CD4-positive, alpha-beta T cell (primary cell): ENCODE data around the gene EIPR1. TPM values are rescaled to one million over a fixed set of nuclear protein-coding genes. Genes with fewer than 3 reads are reported as not detected.

Experiments
- ATAC-seq: fragments of 200-7000 bp; cut with Tn5 transposase; one replicate; pipeline ENCODE4 v1.10.0; 2022; ENCODE audit warnings: mild to moderate bottlenecking; ENCODE audit not compliant: poor library complexity
- CTCF ChIA-PET: fragments of 350-600 bp; sonication (Branson Sonifier 250); formaldehyde crosslinking; loops from one replicate; lab custom pipeline; 2021; ENCODE audit warnings: antibody characterized with exemption, inconsistent platforms; lab: Charles Lee
- POLR2A ChIA-PET: fragments of 350-600 bp; sonication (Branson Sonifier 250); formaldehyde crosslinking; loops from one replicate; lab custom pipeline; 2021; ENCODE audit warnings: antibody characterized with exemption, inconsistent platforms; lab: Charles Lee
- DNase-seq, 14 experiments: peaks; one replicate each; pipeline ENCODE4 v3.0.0-alpha.2; 2013 to 2020; ENCODE audit warnings: mixed read lengths in 2 of 14
- H3K27ac ChIP-seq, 2 donors: one replicate each; pipeline versions ENCODE4 v1.5.1 to v1.7.0; 2013; ENCODE audit warnings: low read length in 2 of 2, low read depth in 1 of 2, mild to moderate bottlenecking in 1 of 2
- H3K27me3 ChIP-seq, 2 experiments: 1 replicate in 1 of 2; 2 replicates in 1 of 2; pipeline versions ENCODE4 v1.6.1 to v1.7.0; 2013; ENCODE audit warnings: low read length in 2 of 2, control low read depth in 1 of 2, mild to moderate bottlenecking in 1 of 2, moderate library complexity in 1 of 2; ENCODE audit not compliant: insufficient read depth in 2 of 2, control insufficient read depth in 1 of 2
- H3K36me3 ChIP-seq: one replicate; pipeline ENCODE4 v1.6.1; 2013; ENCODE audit warnings: low read length, control low read depth; ENCODE audit not compliant: insufficient read depth
- H3K4me1 ChIP-seq: one replicate; pipeline ENCODE4 v1.6.1; 2013; ENCODE audit warnings: low read length, control low read depth; ENCODE audit not compliant: insufficient read depth
- H3K4me3 ChIP-seq: one replicate; pipeline ENCODE4 v1.5.1; 2013; ENCODE audit warnings: mild to moderate bottlenecking, low read length, moderate library complexity
- H3K9me3 ChIP-seq, 2 experiments: 1 replicate in 1 of 2; 2 replicates in 1 of 2; pipeline versions ENCODE4 v1.6.1 to v1.7.0; 2013; ENCODE audit warnings: low read length in 2 of 2, mild to moderate bottlenecking in 2 of 2, control low read depth in 1 of 2, moderate library complexity in 1 of 2; ENCODE audit not compliant: control insufficient read depth in 1 of 2, insufficient read depth in 1 of 2
- H3K27ac Mint-ChIP-seq: one replicate; pipeline ENCODE4 v1.8.0; 2020; ENCODE audit warnings: mixed read lengths
- H3K27me3 Mint-ChIP-seq: one replicate; pipeline ENCODE4 v1.8.0; 2021; ENCODE audit warnings: mixed read lengths
- H3K36me3 Mint-ChIP-seq: one replicate; pipeline ENCODE4 v1.8.0; 2021; ENCODE audit warnings: low read depth, mixed read lengths
- H3K4me1 Mint-ChIP-seq: one replicate; pipeline ENCODE4 v1.8.0; 2021; ENCODE audit warnings: low read depth, mixed read lengths
- H3K4me3 Mint-ChIP-seq: one replicate; pipeline ENCODE4 v1.8.0; 2020; ENCODE audit warnings: mild to moderate bottlenecking, mixed read lengths
- H3K9me3 Mint-ChIP-seq: one replicate; pipeline ENCODE4 v1.8.0; 2020; ENCODE audit warnings: mixed read lengths
- CTCF ChIP-seq: fragments of 200-600 bp; IDR thresholded peaks from one replicate; pipeline ENCODE4 v1.8.0; 2022; ENCODE audit warnings: antibody characterized with exemption, mild to moderate bottlenecking
- intact Hi-C, 2 experiments: fragments of 100-400 bp; cut with DNase I in 1 of 2; cut with micrococcal nuclease in 1 of 2; formaldehyde crosslinking; loops; one replicate each; pipeline versions ENCODE4 v1.15.1 to v1.9.0; 2023 to 2025; cut with DNase I, micrococcal nuclease
- total RNA-seq, 174 experiments: library from RNA in 2 of 174; stranded (reverse) in 2 of 174; gene quantifications; one replicate each; pipeline ENCODE4 v1.2.3 and lab custom pipeline; 2021 to 2026

EIPR1 gene
- total RNA-seq, 2 experiments from 2014 or later: 11.0 to 12.4 TPM

GRCh38 chr2:3342324-3342723 is 35.3 kb downstream of the EIPR1 start:
- Histone ChIP-seq H3K4me3 (no peak overlapping the region), H3K9me3 (no peaks in the 10 kb centered on the region), H3K27me3 (no peaks in the 10 kb centered on the region), H3K4me1 (no peaks in the 10 kb centered on the region), H3K36me3 (peaks cover 23% of the 10 kb centered on the region), H3K27ac (no peak overlapping the region)
- H3K9me3 Mint-ChIP-seq: no peaks in the 10 kb centered on the region
- no peaks in the 10 kb centered on the region for H3K4me1 Mint-ChIP-seq
- ATAC-seq (no peak), DNase-seq (no peak)
- peaks cover 32% of the 10 kb centered on the region for H3K36me3 Mint-ChIP-seq
- intact Hi-C loops: no loop called here
- H3K27me3 Mint-ChIP-seq: no peaks in the 10 kb centered on the region
- H3K4me3 Mint-ChIP-seq: no peak overlapping the region
- H3K27ac Mint-ChIP-seq: no peak overlapping the region
- POLR2A ChIA-PET: no interaction called here
- CTCF ChIA-PET: no interaction called here
- no peak for TF ChIP-seq CTCF

DNA sequence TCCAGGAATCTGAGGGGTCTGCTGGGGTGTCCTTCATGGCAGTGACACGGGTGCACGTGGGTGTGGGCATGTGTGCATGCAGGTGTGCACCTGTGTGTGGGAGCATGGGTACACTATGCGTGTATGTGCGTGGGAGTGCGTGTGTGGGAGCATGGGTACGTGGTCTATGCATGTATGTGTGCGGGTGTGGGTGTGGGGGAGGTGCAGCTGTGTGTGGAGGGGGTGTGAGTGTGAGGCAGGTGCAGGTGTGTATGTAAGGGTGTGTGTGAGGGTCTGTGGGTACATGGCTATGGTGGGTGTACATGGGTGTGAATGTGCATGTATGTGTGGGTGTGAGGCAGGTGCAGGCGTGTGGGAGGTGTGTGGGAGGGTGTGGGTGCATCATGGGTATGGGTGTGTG is 36.3 kb downstream of the EIPR1 start:
- no peaks in the 10 kb centered on the region for H3K4me1 Mint-ChIP-seq
- H3K27ac Mint-ChIP-seq: no peak overlapping the region
- intact Hi-C loops: no loop called here
- Histone ChIP-seq H3K9me3 (no peaks in the 10 kb centered on the region), H3K27me3 (no peaks in the 10 kb centered on the region), H3K4me3 (no peak overlapping the region), H3K27ac (no peak overlapping the region), H3K36me3 (peaks cover 17% of the 10 kb centered on the region), H3K4me1 (no peaks in the 10 kb centered on the region)
- ChIA-PET CTCF (no interaction called here), POLR2A (no interaction called here)
- H3K27me3 Mint-ChIP-seq: no peaks in the 10 kb centered on the region
- ATAC-seq (no peak), DNase-seq (no peak)
- no peaks in the 10 kb centered on the region for H3K9me3 Mint-ChIP-seq
- H3K4me3 Mint-ChIP-seq: no peak overlapping the region
- TF ChIP-seq CTCF: no peak
- H3K36me3 Mint-ChIP-seq: peaks cover 28% of the 10 kb centered on the region

- no peak overlapping the region for H3K27ac Mint-ChIP-seq
- Histone ChIP-seq H3K4me1 (no peaks in the 10 kb centered on the region), H3K4me3 (no peak overlapping the region), H3K9me3 (no peaks in the 10 kb centered on the region), H3K36me3 (peaks cover 25% of the 10 kb centered on the region), H3K27ac (no peak overlapping the region), H3K27me3 (no peaks in the 10 kb centered on the region)
- ChIA-PET POLR2A (no interaction called here), CTCF (no interaction called here)
- no peaks in the 10 kb centered on the region for H3K9me3 Mint-ChIP-seq
- peaks cover 28% of the 10 kb centered on the region for H3K36me3 Mint-ChIP-seq
- ATAC-seq (no peak), DNase-seq (no peak)
- intact Hi-C loops: no loop called here
- TF ChIP-seq CTCF: no peak
- H3K27me3 Mint-ChIP-seq: no peaks in the 10 kb centered on the region
- no peak overlapping the region for H3K4me3 Mint-ChIP-seq
- no peaks in the 10 kb centered on the region for H3K4me1 Mint-ChIP-seq
Observed at GRCh38 chr2:3340144-3340543, 37.5 kb downstream of the EIPR1 start.
